NCI-H2227 (cell line): ENCODE results near the gene PTH1R.

Source experiments
- DNase-seq: peaks from one replicate; lab custom pipeline; 2025; ENCODE audit not compliant: unreplicated experiment; lab: John Stamatoyannopoulos, UW

PTH1R gene

DNA sequence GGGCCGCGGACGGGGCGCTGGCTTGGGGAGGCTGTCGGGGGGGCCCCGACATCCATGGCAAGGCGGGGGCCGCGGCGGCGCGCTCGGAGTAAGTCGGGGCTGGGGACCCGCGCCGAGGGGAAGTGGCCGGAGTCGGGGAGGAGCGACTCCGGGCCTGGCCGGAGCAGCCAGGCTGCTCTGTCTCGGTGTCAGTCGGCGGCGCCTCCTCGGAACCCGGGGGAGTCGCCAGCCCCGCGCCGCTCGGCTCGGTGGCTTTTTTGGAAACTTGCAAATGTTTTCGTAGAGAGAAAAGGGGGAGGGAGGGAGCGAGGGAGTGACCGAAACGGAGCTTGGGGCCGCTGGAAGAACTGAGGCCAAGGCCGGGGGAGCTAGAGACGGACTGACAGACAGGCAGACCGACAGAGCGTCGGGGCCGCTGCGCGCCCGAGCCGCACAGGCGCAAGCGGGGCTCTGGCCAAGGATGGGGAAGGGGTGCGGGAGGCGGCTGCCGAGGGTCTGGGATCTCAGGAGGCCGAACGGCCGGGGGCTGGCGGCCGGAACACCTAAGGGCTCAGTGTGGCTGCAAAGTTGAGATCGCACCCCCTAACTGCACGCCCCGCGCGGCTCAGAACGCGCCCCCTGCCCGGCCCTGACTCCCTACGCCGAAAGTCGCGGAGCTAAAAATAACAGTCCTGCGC is 5.0 kb downstream of the PTH1R start:
- DNase-seq: peak; percentile 30

DNA sequence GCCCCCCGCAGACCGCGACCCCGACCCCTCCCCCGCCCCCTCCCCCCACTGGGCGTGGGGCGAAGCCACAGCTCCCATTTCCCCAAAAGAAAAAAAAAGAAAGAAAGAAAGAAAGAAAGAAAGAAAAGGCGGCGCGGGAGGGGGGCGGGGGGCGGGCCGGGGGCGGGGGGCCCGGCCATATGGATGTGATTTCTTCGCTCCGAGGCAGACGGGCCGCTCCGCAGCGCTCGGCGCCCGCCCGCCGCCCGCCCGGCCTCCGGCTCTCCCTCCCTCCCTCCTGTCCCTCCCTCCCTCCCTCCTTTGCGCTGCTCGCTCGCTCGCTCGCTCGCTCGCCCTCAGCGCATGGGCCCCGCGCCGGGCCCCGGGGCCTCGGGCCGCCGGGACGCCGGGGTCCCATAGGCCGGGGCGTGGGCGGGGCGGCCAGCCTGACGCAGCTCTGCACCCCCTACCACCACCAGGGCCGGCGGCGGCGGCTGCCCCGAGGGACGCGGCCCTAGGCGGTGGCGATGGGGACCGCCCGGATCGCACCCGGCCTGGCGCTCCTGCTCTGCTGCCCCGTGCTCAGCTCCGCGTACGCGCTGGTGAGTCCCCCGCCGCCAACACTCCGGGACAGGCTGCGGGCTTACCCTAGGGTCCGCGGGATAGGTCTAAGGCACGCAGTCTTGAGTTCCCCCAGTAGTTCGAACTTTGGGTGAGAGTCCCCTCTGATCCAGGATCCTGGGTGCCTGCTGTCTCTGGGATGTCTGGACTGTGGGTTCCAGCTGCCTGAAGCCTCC is 5.7 kb downstream of the PTH1R start:
- peak; percentile 26 for DNase-seq

DNA sequence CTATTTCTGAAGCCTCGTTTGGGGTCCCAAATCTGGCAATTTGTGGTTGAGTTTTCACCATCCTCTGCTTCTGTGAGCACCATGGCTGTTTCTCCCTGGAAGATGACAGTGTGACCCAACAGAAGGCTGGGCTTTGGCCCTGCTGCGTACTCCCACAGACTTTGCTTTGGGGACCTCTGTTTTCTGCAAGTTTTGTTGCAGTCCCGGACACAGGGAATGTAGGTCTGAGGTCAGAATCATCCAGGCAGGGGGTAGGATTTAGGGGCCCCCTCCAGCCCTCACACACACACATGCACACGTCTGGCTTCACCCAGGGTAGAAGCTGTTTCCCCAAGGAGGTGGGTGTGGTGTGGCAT is 6.3 kb downstream of the PTH1R start:
- DNase-seq: no peak

DNA sequence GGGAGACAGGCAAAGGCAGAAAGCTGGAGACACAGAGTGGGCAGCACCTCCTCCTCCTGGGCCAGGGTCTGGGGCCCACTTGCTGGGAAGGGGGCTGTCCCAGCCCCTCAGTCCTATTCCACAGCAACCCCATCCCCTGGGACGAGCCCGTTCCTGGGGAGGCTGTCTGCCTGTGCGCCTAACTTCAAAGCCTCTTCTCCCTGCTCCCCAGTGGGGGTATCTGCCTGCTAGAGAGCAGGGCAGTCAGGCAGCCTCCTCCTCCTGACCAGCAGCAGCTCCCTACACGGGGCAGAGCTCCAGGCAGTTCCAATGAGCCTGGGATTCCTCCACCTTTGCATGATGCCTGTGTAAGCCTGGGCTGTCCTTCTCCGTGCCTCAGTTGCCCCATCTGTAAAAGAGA is 6.9 kb downstream of the PTH1R start:
- no peak for DNase-seq

- no peak for DNase-seq
Measured at GRCh38 chr3:46884929-46885328, 7.4 kb downstream of the PTH1R start.

DNA sequence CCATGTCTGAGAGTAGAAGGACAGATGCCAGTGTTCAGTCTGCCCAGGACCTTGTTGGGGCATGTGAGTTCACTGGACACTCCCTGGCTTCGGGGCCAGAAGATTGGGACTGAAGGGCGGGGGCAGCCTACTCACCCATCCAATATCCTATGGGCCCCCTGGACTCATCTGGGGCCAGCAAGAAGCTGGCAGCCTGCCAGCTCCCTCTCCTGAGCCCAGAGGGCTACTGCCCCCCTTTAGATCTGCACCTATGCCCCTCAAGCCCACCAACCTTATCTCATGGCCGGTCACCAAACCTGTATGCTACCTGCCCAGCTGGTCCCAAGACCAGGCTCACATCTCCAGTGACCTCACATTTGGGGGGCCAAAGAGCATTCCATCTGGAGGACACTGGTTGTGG is 8.1 kb downstream of the PTH1R start:
- no peak for DNase-seq

DNA sequence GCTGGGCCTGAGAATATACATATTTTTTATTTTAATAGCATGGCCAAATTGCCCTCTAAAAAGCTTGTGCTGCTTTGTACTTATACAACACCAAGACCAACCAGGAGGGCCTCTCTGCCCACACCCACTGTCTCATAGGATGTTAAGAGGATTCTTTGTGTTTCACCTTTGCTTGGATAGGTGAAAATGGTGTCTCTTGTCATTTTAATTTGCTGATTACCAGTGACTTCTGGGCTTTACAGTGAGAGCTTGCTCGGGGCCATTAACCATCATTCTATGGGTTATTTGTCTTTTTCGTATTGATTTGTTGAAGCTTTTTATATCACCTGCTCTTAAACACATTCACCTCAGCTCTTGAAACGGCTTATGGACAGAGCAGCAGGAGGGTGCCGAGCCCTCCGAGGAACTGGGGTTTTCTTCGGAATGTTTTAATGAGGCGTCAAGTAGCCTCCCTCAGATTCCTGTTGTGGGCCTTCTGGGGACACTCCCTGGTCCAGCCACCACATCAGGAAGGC is 10.5 kb downstream of the PTH1R start:
- DNase-seq: no peak

DNA sequence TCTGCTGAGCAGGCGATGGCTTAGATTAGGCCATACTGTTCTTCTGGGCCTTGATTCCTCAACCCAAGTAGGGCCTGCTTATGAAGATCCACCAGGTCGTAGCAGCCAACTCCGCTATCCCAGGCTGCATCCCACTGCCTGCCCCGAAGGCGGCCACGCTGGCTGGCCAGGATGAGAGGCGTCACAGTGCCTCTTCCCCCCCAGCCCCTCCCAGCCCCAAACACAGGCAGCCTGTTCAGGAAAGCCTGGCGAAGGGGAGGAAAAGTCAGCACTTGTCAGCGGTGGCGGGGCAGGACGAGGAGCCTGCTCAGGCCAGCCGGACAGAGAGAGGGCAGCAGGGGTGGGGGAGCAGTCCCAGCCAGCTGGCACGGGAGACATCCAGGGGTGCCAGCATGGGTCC is 11.2 kb downstream of the PTH1R start:
- DNase-seq: no peak

DNA sequence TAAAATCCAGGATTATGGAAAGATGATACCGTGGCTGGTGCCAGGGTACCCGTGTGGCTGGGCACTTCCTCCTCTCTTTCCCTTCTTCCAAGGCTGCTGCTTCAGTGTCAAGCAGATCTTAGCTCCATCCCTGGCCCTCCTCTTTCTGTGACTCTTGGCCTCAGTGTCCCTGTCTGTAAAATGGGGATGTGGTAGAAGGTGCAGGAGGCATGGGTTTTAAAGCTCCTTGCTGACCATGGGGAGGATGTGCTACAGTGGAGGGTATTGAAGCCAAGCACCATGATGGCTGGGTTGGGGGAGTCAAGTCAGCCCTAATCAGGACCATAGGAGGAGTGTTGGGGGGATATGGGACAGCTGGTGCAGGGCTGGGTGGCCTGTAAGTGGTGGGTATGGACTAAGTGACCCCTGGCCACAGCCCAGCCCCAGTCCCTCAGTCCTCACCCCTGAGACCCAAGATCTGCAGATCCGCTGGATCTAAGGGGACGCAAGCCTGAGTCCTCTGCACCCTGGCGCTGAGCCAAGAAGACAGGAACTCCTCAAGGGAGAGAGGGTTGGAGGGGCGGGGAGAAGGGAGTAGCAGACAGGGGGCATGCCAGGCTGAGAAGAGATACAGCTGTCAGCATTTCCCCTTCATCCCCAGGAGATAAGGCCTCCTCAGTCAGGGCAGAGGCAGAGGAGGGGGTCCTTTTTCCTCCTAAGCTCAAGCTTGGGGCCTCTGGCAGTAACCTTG is 12.0 kb downstream of the PTH1R start:
- peak; percentile 48 for DNase-seq

DNA sequence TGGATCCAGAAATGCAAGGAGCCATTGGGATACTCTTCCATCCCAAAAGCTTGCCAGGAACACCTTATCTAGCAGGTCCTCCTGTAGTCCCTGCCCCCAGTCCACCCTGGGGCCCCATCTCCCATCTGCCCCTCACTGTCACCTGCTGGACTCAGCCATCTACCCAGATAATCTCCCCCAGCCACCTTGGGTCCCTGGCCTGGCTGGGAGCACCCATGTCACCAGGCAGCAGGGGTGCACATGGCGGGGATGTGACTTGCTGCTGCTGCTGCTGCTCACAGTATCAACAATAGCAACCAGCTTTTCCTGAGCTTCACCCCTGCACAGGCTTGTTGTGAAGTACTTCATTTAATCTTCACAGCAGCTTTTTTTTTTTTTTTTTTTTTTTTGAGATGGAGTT is 12.6 kb downstream of the PTH1R start:
- DNase-seq: no peak

DNA sequence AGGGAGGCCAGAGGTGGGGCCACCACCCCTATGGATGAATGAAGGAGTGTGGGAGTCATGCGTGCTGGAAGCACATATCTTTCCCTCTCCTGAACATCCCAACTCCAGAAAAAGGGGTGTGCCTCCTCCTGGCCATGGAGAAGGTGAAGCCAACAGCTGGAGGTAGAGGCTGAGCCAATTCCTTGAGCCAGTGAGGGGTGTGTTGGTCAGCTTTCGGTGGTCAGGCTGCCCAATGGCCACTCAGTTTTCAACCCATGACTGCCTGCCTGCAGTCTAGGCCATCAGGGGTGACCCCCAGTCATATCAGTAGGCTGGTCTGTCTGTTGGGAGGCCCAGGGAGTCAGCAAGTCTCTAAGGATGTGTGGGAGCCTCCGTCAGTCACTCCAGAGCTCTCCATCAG is 13.6 kb downstream of the PTH1R start:
- no peak for DNase-seq

DNA sequence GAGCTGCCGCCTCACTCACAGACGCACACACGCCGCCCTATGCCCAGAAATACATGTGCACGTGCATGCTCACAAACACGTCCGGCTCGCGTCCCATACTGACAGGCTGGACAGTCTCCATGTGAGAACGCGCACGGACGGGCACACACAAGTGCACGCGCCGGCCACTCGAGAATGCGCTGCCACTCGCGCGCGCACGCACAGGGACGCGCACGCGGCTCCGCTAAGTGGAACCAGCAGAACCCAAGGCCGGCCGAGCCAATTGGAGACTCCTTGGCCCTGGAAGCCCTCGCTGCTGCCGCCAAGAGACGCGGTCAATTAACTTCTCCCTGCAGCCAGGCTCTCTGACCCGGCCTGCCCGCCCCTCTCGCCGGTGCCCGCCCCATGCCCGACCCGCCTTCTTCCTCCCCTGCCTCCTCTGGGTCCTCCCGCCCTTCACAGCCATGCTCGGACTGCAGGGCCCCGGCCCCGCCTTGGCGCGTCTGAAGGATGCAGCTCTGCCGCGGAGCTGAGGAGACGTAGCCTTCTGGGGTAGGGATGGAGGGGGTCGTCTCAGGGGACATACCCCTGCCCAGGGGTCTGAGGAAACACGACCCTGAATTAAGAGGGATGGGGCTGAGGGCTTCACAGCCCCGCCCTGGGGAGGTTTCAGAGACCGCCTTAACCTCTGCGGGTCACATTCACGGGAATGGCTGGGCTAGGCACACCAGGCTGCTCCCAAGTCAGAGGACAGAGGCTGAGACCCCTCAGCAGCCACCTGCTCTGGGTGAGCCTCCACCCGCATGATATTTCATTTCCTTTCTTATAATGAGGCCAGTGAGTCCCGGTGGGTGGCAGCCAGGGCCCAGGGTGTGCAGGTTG is 15.0 kb downstream of the PTH1R start:
- DNase-seq: peak; percentile 66

DNA sequence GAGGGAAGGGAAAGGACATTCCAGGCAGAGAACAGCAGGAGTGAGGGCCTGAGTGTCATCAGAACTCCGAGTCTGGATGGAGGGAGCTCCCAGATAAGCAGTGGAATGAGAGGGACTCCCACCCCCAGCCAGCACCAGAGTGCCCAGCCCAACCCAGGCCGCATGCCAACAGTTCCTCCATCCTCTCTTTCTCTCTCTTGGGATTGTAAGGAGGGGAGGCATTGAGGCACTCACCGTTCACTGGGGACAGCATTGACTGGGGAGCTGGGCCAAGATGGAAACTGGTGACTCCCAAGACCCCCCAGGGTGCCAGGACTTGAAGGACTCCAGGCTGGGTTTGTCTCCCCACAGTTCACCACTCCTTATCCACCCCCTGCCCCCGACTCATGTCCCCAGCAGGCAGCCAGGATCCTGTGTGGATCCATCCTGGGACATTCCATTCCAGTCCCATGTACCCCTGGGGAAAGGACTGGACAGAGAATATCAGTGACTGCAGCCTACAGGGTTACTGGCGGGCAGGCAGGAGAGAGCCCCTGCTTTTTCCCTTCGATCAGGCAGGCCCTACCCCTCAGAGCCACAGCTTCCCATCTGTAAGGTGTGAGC is 15.7 kb downstream of the PTH1R start:
- DNase-seq: no peak

DNA sequence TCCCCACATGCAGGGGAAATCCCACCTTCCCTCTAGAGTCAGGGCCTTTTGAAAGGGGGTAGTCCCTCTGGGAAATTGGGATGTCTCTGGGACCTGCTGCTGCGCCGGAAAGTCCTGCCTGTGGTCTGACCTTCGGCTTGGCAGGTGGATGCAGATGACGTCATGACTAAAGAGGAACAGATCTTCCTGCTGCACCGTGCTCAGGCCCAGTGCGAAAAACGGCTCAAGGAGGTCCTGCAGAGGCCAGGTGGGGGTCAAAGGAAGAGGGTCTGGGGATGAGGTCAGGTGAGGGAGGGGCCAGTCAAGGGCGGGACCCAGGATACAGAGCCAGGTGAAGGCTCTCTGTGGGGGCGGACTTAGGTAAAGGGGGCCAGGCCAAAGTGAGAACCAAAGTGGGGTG is 16.2 kb downstream of the PTH1R start:
- no peak for DNase-seq

- DNase-seq: no peak
Measured at GRCh38 chr3:46894256-46894655, 16.7 kb downstream of the PTH1R start.

GRCh38 chr3:46895204-46895660 is 17.7 kb downstream of the PTH1R start:
- DNase-seq: peak; percentile 29

GRCh38 chr3:46895761-46896160 is 18.2 kb downstream of the PTH1R start:
- no peak for DNase-seq

GRCh38 chr3:46896386-46896785 is 18.9 kb downstream of the PTH1R start:
- no peak for DNase-seq

GRCh38 chr3:46897031-46897430 is 19.5 kb downstream of the PTH1R start:
- no peak for DNase-seq

DNA sequence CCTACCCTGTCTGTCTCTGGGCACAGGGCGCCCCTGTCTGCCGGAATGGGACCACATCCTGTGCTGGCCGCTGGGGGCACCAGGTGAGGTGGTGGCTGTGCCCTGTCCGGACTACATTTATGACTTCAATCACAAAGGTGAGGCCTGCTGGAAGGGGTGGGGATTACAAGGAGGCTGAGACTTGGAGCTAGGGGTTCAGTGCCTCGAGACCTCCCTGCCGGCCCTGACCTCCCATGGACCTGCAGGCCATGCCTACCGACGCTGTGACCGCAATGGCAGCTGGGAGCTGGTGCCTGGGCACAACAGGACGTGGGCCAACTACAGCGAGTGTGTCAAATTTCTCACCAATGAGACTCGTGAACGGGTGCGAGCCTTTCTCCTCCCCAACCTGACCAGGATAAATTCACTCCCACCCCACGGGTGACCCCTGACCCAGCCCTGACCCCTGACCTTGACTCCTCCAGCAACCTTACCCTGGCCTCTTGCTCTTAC is 20.4 kb downstream of the PTH1R start:
- DNase-seq: no peak
